Testis (tissue), 3 donors: ENCODE results near the gene CIART. TPM values are rescaled to one million over a fixed set of nuclear protein-coding genes. Genes with fewer than 3 reads are reported as not detected.

Source experiments
- DNase-seq: peaks from one replicate; pipeline ENCODE4 v3.0.0-alpha.2; 2019
- H3K27ac ChIP-seq, 2 donors: fragments of 200-600 bp; sonication (generic); one replicate each; pipeline ENCODE4 v1.5.1; 2019
- H3K27me3 ChIP-seq: fragments of 200-600 bp; sonication (generic); one replicate; pipeline ENCODE4 v1.5.1; 2019
- H3K36me3 ChIP-seq: fragments of 200-600 bp; sonication (generic); one replicate; pipeline ENCODE4 v1.5.1; 2017; ENCODE audit warnings: low read depth; ENCODE audit errors: missing control alignments
- H3K4me1 ChIP-seq: fragments of 200-600 bp; sonication (generic); one replicate; pipeline ENCODE4 v1.5.1; 2019
- H3K4me3 ChIP-seq, 2 donors: fragments of 200-600 bp; sonication (generic); one replicate each; pipeline ENCODE4 v1.5.1; 2017 to 2019
- H3K9me3 ChIP-seq: fragments of 200-600 bp; sonication (generic); one replicate; pipeline ENCODE4 v1.5.1; 2017
- CTCF ChIP-seq, 3 experiments: fragments of 450-650 bp in 2 of 3; fragments of 200-600 bp in 1 of 3; sonication (generic) in 1 of 3; IDR thresholded peaks; one replicate each; pipeline ENCODE4 v1.5.1; 2016 to 2019; ENCODE audit warnings: antibody characterized with exemption in 3 of 3, mild to moderate bottlenecking in 2 of 3, moderate library complexity in 1 of 3
- POLR2A ChIP-seq: fragments of 450-650 bp; IDR thresholded peaks from one replicate; pipeline ENCODE4 v1.6.1; 2017; ENCODE audit warnings: antibody characterized with exemption, mild to moderate bottlenecking, moderate library complexity
- WGBS, 2 donors: methylation state at CpG; one replicate each; pipeline ENCODE4 v1.1.5; 2018; 5-methylcytosine and 5-hydroxymethylcytosine counted together
- intact Hi-C: fragments of 100-400 bp; cut with DNase I; formaldehyde crosslinking; loops from one replicate; pipeline ENCODE4 v1.15.1; 2023; ENCODE audit warnings: low total_unique reads
- polyA plus RNA-seq: library from polyadenylated mRNA; stranded (reverse); fragments of 350-450 nt; fragmentation: Illumina TruSeq; extraction: RNeasy Lipid Tissue Mini Kit (QIAGEN cat#74804); gene quantifications from one replicate; pipeline ENCODE4 v1.2.3, GENCODE V29; 2014; ENCODE audit warnings: low read depth, low replicate concordance; ENCODE audit not compliant: insufficient read depth
- total RNA-seq, 2 donors: library from RNA; depleted of rRNA; stranded (reverse); fragments of >200 nt; gene quantifications; one replicate each; pipeline ENCODE4 v1.2.3, GENCODE V29; 2016

The CIART gene
- total and polyA plus RNA-seq, 3 donors from 2014 or later = 10.3 to 11.8 (median 10.6) TPM

DNA sequence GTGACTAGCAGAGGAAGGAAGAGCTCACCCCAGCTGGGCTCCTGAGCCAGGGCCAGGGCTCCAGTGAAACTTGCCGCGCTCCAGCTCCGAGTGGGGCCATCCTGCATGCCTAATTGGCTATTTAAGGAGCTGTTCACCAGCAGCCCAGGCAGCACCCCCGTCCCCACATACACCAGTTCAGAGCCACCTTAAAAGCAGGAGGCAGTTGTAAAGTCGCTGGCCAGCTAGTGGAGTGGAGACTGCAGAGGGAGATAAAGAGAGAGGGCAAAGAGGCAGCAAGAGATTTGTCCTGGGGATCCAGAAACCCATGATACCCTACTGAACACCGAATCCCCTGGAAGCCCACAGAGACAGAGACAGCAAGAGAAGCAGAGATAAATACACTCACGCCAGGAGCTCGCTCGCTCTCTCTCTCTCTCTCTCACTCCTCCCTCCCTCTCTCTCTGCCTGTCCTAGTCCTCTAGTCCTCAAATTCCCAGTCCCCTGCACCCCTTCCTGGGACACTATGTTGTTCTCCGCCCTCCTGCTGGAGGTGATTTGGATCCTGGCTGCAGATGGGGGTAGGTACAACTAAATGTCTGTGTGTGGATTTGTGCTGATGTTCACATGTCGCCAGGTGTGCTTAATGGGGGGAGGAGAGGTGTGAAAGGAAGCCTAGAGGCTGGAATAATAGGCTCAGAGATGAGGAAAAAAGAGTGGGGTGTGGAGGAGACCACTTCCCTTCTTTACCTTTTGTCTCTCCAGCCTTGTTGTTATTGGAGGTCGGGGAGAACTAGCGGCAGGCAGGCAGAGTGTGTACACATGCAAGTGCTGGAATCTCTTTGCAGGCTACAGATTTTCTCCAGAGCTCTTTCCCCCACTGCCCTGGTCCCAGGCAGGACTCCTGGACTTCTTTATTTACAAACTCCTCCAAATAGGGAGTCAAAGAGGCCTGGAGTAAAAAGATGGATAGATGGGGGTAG lies 24.4 kb upstream of the CIART start, which contains the start of gene CA14:
Gene CA14 (plus strand): TSS at position 151 of the 962 bp plus-strand sequence. CDS start 355 bp downstream, at position 506.
- intact Hi-C loops = no loop called here
- Histone ChIP-seq H3K4me3 (no peak within 1 kb of the TSS), H3K4me1 (peaks cover 43% of the 10 kb centered on the region), H3K36me3 (no peaks in the 10 kb centered on the region), H3K27me3 (no peaks in the 10 kb centered on the region), H3K27ac (peak within 1 kb of the TSS in 1 of 2 donors; percentile 22), H3K9me3 (no peaks in the 10 kb centered on the region)
- WGBS, 2 donors = 45 to 67% methylated on average over 9 to 13 of the region's 13 CpGs
- no peak for TF ChIP-seq POLR2A
- DNase-seq = peak; percentile 42

- no peaks in the 10 kb centered on the region for H3K9me3 ChIP-seq
- peak overlapping the region; percentile 22 to 46 for H3K27ac ChIP-seq
- 52 to 62% methylated on average over 4 of the region's 4 CpGs for WGBS, 2 donors
- H3K36me3 ChIP-seq = no peaks in the 10 kb centered on the region
- no peak overlapping the region for H3K4me3 ChIP-seq
- intact Hi-C loops = no loop called here
- no peak for DNase-seq
- TF ChIP-seq CTCF (IDR thresholded peaks at IDR 0.05) (no peak), POLR2A (no peak)
- no peaks in the 10 kb centered on the region for H3K27me3 ChIP-seq
- H3K4me1 ChIP-seq = peaks cover 43% of the 10 kb centered on the region
Observed at GRCh38 chr1:150259217-150259616, 23.1 kb upstream of the CIART start.

DNA sequence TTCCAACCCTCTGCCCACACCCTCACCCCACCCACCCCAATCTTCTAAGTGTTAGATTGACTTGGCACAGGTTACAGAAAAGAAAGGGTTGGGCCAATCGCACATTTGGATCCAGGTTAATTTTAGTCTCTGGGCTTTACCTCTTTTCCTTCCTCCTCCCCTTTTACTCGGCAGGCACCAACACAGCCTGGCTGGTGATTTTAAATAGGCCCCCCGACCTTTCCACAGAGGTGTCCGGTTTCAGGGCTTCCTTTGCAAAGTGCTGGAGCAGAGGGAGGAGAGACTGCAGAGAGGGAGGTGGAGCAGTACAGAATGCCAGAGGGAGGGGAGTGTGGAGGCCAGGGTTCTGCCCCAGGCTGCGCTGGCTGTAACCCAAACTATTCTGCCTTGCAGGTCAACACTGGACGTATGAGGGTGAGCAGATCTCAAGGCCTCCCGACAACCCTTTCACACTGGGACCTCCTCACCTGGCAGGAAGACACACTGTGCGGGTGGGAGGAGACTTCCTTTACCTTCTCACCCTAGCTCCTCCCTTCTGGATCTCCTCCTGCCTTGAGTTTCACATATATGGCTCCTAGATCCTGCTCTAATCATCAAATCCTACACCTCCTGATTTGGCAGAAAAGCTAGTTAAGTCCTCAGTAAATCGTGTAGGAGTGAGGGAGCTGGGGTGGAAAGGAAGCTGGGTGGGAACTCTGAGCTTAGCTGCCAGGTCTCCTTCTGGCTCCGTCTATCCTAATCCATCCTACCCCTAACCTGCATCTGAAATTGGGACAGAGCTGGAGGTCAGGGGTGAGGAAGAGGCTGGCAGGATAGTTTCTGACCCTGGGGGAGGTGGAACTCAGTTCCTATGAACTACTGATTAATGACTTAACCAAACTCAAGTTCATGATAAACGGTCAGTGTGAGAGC lies 22.3 kb upstream of the CIART start:
- Histone ChIP-seq H3K36me3 (no peaks in the 10 kb centered on the region), H3K9me3 (no peaks in the 10 kb centered on the region), H3K27ac (peak overlapping the region in 1 of 2 donors; percentile 46), H3K27me3 (no peaks in the 10 kb centered on the region), H3K4me3 (no peak overlapping the region), H3K4me1 (peaks cover 43% of the 10 kb centered on the region)
- DNase-seq = peak; percentile 59
- 24 to 40% methylated on average over 11 of the region's 11 CpGs for WGBS, 2 donors
- intact Hi-C loops = no loop called here
- TF ChIP-seq POLR2A (no peak), CTCF (IDR thresholded peaks at IDR 0.05) (no peak)

DNA sequence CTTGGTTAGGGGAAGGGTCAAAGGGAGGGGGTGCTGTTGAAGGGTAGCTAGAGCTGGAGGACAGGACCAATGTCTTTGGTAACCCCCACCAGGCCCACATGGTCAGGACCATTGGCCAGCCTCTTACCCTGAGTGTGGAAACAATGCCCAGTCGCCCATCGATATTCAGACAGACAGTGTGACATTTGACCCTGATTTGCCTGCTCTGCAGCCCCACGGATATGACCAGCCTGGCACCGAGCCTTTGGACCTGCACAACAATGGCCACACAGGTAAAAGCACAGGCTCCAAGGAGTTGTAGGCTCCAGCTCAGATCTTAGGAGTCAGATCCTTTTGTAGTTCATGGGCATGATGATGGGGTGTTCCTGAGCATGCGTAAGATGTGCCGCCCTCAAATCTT lies 21.0 kb upstream of the CIART start:
- WGBS, 2 donors = 88 to 92% methylated on average over 6 of the region's 6 CpGs

More for the DNA sequence above, 21.0 kb upstream of the CIART start:
- Histone ChIP-seq H3K9me3 (no peaks in the 10 kb centered on the region), H3K4me3 (no peak overlapping the region), H3K4me1 (peaks cover 39% of the 10 kb centered on the region), H3K36me3 (no peaks in the 10 kb centered on the region), H3K27me3 (no peaks in the 10 kb centered on the region), H3K27ac (no peak overlapping the region)
- TF ChIP-seq POLR2A (no peak), CTCF (IDR thresholded peaks at IDR 0.05) (no peak)
- intact Hi-C loops = no loop called here
- DNase-seq = no peak
